Psoas muscle (tissue), 8 donors: Measurements from ENCODE around the gene GRK5. TPM values are rescaled to one million over a fixed set of nuclear protein-coding genes. Genes with fewer than 3 reads are reported as not detected.

Source experiments
- ATAC-seq, 4 donors: fragments of 200-7000 bp; cut with Tn5 transposase; one replicate each; pipeline ENCODE4 v1.9.1; 2020; ENCODE audit warnings: moderate library complexity in 3 of 4, mild to moderate bottlenecking in 2 of 4
- DNase-seq, 2 donors: peaks; one replicate each; pipeline ENCODE4 v3.0.0-alpha.2; 2020
- H3K27ac ChIP-seq: fragments of 200-600 bp; one replicate; pipeline ENCODE4 v1.8.0; 2022
- H3K27me3 ChIP-seq, 3 donors: fragments of 200-600 bp in 1 of 3; one replicate each; pipeline versions ENCODE4 v1.6.1 to v1.8.0; 2013 to 2022; ENCODE audit warnings: low read length in 2 of 3, mild to moderate bottlenecking in 2 of 3, moderate library complexity in 1 of 3; ENCODE audit not compliant: insufficient read depth in 3 of 3
- H3K36me3 ChIP-seq, 2 donors: fragments of 200-600 bp in 1 of 2; one replicate each; pipeline versions ENCODE4 v1.6.1 to v1.8.0; 2013 to 2022; ENCODE audit warnings: low read depth in 1 of 2, mild to moderate bottlenecking in 1 of 2, moderate library complexity in 1 of 2; ENCODE audit not compliant: insufficient read depth in 1 of 2
- H3K4me1 ChIP-seq: fragments of 200-600 bp; one replicate; pipeline ENCODE4 v1.8.0; 2022
- H3K4me3 ChIP-seq: fragments of 200-600 bp; one replicate; pipeline ENCODE4 v1.8.0; 2022; ENCODE audit warnings: mild to moderate bottlenecking
- H3K9me3 ChIP-seq: fragments of 200-600 bp; one replicate; pipeline ENCODE4 v1.8.0; 2022
- CTCF ChIP-seq: fragments of 200-600 bp; IDR thresholded peaks from one replicate; pipeline ENCODE4 v1.8.0; 2022; ENCODE audit warnings: antibody characterized with exemption
- WGBS, 3 donors: extraction: QIAGEN DNeasy Blood & Tissue Kit; methylation state at CpG; one replicate each; pipeline versions ENCODE4 v1.1.6 to v1.1.7; 2013; 5-methylcytosine and 5-hydroxymethylcytosine counted together
- intact Hi-C, 2 donors: fragments of 100-400 bp; cut with DNase I; formaldehyde crosslinking; loops; one replicate each; pipeline versions ENCODE4 v1.11.0 to v1.14.2; 2022
- polyA plus RNA-seq, 3 donors: library from polyadenylated mRNA; stranded (reverse); fragments of 200-250 nt; gene quantifications; one replicate each; pipeline ENCODE4 v1.2.3, GENCODE V29; 2013
- total RNA-seq, 4 donors: library from RNA; stranded (reverse); fragmentation: NEBNext Ultra II Directional in 2 of 4; extraction: Animal tissue kit (Norgen Biotek cat#: 25700) in 2 of 4; gene quantifications; one replicate each; pipeline versions ENCODE4 v1.2.1 to v1.2.4, GENCODE V29; 2021 to 2023
- donor health status: healthy with polysubstance abuse.
- donor health status: DM: no; HTN: no; CAD: no; lungs with moderate emphysema.
- donor health status: Bipolar disorder and iron deficiency.
- donor health status: healthy.
- donor health status: DM: yes; HTN: yes; CAD: no.
- donor health status: DM: no; HTN: no; CAD: no.
- donor health status: DM: no; HTN: no; CAD: no.
- donor health status: DM: yes; HTN: yes; CAD: no.

GRK5 gene
- total and polyA plus RNA-seq, 7 donors, result 7.0 to 15.5 (median 8.0) TPM

- Histone ChIP-seq H3K4me1 (peaks cover 62% of the 10 kb centered on the region), H3K4me3 (no peak overlapping the region), H3K9me3 (no peaks in the 10 kb centered on the region), H3K27me3 (no peaks in the 10 kb centered on the region), H3K27ac (no peak overlapping the region), H3K36me3 (no peaks in the 10 kb centered on the region)
- no peak for TF ChIP-seq CTCF
- ATAC-seq (no peak), DNase-seq (no peak)
- intact Hi-C loops, result no loop called here
- 74 to 80% (median 78%) methylated on average over 9 of the region's 9 CpGs for WGBS, 3 donors
Measured at GRCh38 chr10:119285495-119286267, 78.3 kb downstream of the GRK5 start.

GRCh38 chr10:119286516-119286915 lies 79.1 kb downstream of the GRK5 start:
- H3K4me3 ChIP-seq, result no peak overlapping the region
- no peaks in the 10 kb centered on the region for H3K36me3 ChIP-seq
- H3K4me1 ChIP-seq, result peaks cover 56% of the 10 kb centered on the region
- no peak overlapping the region for H3K27ac ChIP-seq
- 88 to 94% (median 92%) methylated on average over 6 of the region's 6 CpGs for whole genome bisulfite sequencing, 3 donors
- no peak for TF ChIP-seq CTCF
- no peaks in the 10 kb centered on the region for H3K27me3 ChIP-seq
- no peaks in the 10 kb centered on the region for H3K9me3 ChIP-seq
- no peak for ATAC-seq
- intact Hi-C loops, result no loop called here
- DNase-seq, result no peak

GRCh38 chr10:119286983-119287633 lies 79.7 kb downstream of the GRK5 start:
- DNase-seq (no peak), ATAC-seq (no peak)
- H3K27me3 ChIP-seq, result no peaks in the 10 kb centered on the region
- 79 to 89% (median 87%) methylated on average over 2 of the region's 2 CpGs for WGBS, 3 donors
- peaks cover 50% of the 10 kb centered on the region for H3K4me1 ChIP-seq
- H3K9me3 ChIP-seq, result no peaks in the 10 kb centered on the region
- no peak overlapping the region for H3K4me3 ChIP-seq
- intact Hi-C loops, result no loop called here
- no peaks in the 10 kb centered on the region for H3K36me3 ChIP-seq
- no peak overlapping the region for H3K27ac ChIP-seq
- TF ChIP-seq CTCF, result no peak

GRCh38 chr10:119288574-119289001 lies 81.2 kb downstream of the GRK5 start:
- DNase-seq (no peak), ATAC-seq (no peak)
- WGBS, 3 donors, result 80 to 87% (median 85%) methylated on average over 6 to 7 of the region's 7 CpGs
- no peak for TF ChIP-seq CTCF
- intact Hi-C loops, result loop anchor here in 1 of 2 donors (2.0 kb wide), 1 partner anchor 60 kb away; no protein-coding TSS in a partner anchor
- Histone ChIP-seq H3K4me1 (peaks cover 37% of the 10 kb centered on the region), H3K27me3 (no peaks in the 10 kb centered on the region), H3K27ac (peak overlapping the region; percentile 9), H3K9me3 (no peaks in the 10 kb centered on the region), H3K4me3 (no peak overlapping the region), H3K36me3 (no peaks in the 10 kb centered on the region)
